ENCODE data around the gene GMDS.

The GMDS gene

GRCh38 chr6:1618311-1619097 is 626.9 kb downstream of the GMDS start:
- no peak overlapping the region for H3K9ac ChIP-seq (ENCODE audit: low read depth, low read length)
- H4K20me1 ChIP-seq (ENCODE audit: insufficient read depth, low read length): no peaks in the 10 kb centered on the region
- H3K4me3 ChIP-seq (ENCODE audit: low read depth in 1 of 2, low read length in 2 of 2): no peak overlapping the region
- no peak for ATAC-seq (ENCODE audit: insufficient read depth, low read depth)
- TF ChIP-seq EZH2 (IDR thresholded peaks at IDR 0.05; ENCODE audit: borderline replicate concordance, low read depth, low read length, severe bottlenecking): no peak
- TF ChIP-seq CTCF (IDR thresholded peaks at IDR 0.05; ENCODE audit: borderline replicate concordance, extremely low read depth, low read length, poor library complexity, severe bottlenecking): no peak
- H2AFZ ChIP-seq (ENCODE audit: low read depth, low read length): no peak overlapping the region
- no peaks in the 10 kb centered on the region for H3K36me3 ChIP-seq (ENCODE audit: insufficient read depth, low read length)
- H3K27ac ChIP-seq (ENCODE audit: low read length): no peak overlapping the region
- no peak for DNase-seq
- no peaks in the 10 kb centered on the region for H3K27me3 ChIP-seq (ENCODE audit: insufficient read depth, low read length, poor library complexity)
- H3K4me1 ChIP-seq (ENCODE audit: insufficient read depth, low read length): no peaks in the 10 kb centered on the region
- no peaks in the 10 kb centered on the region for H3K9me3 ChIP-seq (ENCODE audit: insufficient read depth, low read length, severe bottlenecking)
- no peaks in the 10 kb centered on the region for H3K79me2 ChIP-seq (ENCODE audit: insufficient read depth, low read length)
- no peak overlapping the region for H3K4me2 ChIP-seq (ENCODE audit: insufficient read depth, low read length)

GRCh38 chr6:1617466-1618310 is 627.7 kb downstream of the GMDS start:
- Histone ChIP-seq H3K27me3 (ENCODE audit: insufficient read depth, low read length, poor library complexity) (no peaks in the 10 kb centered on the region), H4K20me1 (ENCODE audit: insufficient read depth, low read length) (no peaks in the 10 kb centered on the region), H2AFZ (ENCODE audit: low read depth, low read length) (no peak overlapping the region), H3K4me3 (ENCODE audit: low read depth in 1 of 2, low read length in 2 of 2) (no peak overlapping the region), H3K36me3 (ENCODE audit: insufficient read depth, low read length) (no peaks in the 10 kb centered on the region), H3K4me1 (ENCODE audit: insufficient read depth, low read length) (no peaks in the 10 kb centered on the region), H3K9ac (ENCODE audit: low read depth, low read length) (no peak overlapping the region), H3K79me2 (ENCODE audit: insufficient read depth, low read length) (no peaks in the 10 kb centered on the region), H3K9me3 (ENCODE audit: insufficient read depth, low read length, severe bottlenecking) (no peaks in the 10 kb centered on the region), H3K27ac (ENCODE audit: low read length) (no peak overlapping the region), H3K4me2 (ENCODE audit: insufficient read depth, low read length) (no peak overlapping the region)
- ATAC-seq (ENCODE audit: insufficient read depth, low read depth) (no peak), DNase-seq (no peak)
- TF ChIP-seq CTCF (IDR thresholded peaks at IDR 0.05; ENCODE audit: borderline replicate concordance, extremely low read depth, low read length, poor library complexity, severe bottlenecking) (no peak), EZH2 (IDR thresholded peaks at IDR 0.05; ENCODE audit: borderline replicate concordance, low read depth, low read length, severe bottlenecking) (no peak)

- Histone ChIP-seq H3K36me3 (ENCODE audit: insufficient read depth, low read length) (no peaks in the 10 kb centered on the region), H3K4me3 (ENCODE audit: low read depth in 1 of 2, low read length in 2 of 2) (no peak overlapping the region), H3K4me1 (ENCODE audit: insufficient read depth, low read length) (no peaks in the 10 kb centered on the region), H3K9me3 (ENCODE audit: insufficient read depth, low read length, severe bottlenecking) (no peaks in the 10 kb centered on the region), H3K79me2 (ENCODE audit: insufficient read depth, low read length) (no peaks in the 10 kb centered on the region), H4K20me1 (ENCODE audit: insufficient read depth, low read length) (no peaks in the 10 kb centered on the region), H3K4me2 (ENCODE audit: insufficient read depth, low read length) (no peak overlapping the region), H2AFZ (ENCODE audit: low read depth, low read length) (no peak overlapping the region), H3K27me3 (ENCODE audit: insufficient read depth, low read length, poor library complexity) (no peaks in the 10 kb centered on the region), H3K27ac (ENCODE audit: low read length) (no peak overlapping the region), H3K9ac (ENCODE audit: low read depth, low read length) (no peak overlapping the region)
- no peak for TF ChIP-seq CTCF (IDR thresholded peaks at IDR 0.05; ENCODE audit: borderline replicate concordance, extremely low read depth, low read length, poor library complexity, severe bottlenecking)
- no peak for TF ChIP-seq EZH2 (IDR thresholded peaks at IDR 0.05; ENCODE audit: borderline replicate concordance, low read depth, low read length, severe bottlenecking)
- DNase-seq (no peak), ATAC-seq (ENCODE audit: insufficient read depth, low read depth) (no peak)
These were observed 628.5 kb downstream of the GMDS start for GRCh38 chr6:1616701-1617463.

All from DND-41 (cell line).